HG03342 (cell line): ENCODE data around the gene TBX19.

ENCODE experiments used
- ATAC-seq: cut with Tn5 transposase; IDR thresholded peaks from one replicate; pipeline ENCODE4 v1.9.1; 2021; ENCODE audit warnings: mild to moderate bottlenecking, moderate library complexity; ENCODE audit not compliant: unreplicated experiment

Gene TBX19

DNA sequence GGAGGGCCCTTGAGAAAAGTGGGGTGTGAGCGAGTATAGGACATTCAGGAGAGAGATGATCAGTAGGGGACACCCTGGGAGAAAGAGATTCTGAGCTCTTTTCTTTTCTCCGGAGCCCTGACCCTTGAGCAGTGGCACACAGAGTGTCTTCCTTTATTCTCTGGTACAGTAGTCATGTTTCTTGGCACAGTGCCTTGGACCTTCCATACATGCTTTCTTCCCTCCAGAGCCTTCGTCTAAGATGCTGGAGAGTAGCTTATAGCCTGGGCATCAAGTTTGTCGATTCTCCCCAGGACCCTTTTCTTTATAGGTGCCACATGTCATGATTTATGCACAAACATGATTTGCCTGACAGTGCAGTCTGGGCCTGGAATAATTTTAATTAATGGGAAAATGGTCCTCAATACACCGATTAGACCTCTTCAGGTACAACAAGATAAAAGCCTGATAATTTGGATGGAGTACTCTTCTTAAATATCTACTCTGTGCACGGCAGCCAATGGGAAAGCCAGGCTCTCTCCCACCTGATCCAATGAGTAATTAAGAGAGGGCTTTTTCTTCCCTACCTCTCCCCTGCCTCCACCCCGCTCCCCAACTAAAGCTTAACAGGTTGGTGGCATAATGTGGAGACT, at the start of gene TBX19:
TSS of gene TBX19 (plus strand) at position 582 of the 632 bp plus-strand sequence. CDS start 214 bp downstream, outside the sequence.
- no peak for ATAC-seq

DNA sequence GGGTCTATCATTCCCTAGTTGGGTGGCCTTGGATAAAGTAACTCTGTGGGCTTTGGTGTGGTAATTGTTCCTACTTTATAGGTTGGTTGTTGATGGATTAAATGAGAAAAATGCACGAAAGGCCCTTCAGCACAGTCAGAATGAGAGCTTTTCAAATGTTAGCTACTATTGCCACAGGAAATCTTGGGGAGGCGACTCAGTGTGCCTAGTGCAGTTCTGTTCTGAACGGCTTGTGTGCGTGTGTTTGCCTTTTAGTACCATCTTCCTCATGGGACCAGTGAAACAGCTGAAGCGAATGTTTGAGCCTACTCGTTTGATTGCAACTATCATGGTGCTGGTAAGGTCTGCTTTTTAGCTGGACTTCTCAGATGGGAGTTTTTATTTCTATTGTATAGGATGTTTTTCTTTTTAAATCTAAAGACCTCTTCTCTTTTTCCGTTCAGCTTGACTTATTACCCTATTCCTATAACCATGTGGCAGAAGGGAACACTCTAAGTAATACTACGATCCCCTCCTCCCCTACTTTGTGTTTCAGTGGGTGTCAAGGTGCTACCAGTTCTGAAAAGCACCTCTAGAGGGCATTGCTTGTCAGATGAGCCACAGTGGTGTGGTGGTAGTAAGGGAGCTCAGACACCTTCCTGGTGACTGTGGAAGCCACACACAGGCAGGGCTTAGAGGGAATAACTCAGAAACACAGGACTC, 45.7 kb upstream of the TBX19 start:
- peak; percentile 89 for ATAC-seq

DNA sequence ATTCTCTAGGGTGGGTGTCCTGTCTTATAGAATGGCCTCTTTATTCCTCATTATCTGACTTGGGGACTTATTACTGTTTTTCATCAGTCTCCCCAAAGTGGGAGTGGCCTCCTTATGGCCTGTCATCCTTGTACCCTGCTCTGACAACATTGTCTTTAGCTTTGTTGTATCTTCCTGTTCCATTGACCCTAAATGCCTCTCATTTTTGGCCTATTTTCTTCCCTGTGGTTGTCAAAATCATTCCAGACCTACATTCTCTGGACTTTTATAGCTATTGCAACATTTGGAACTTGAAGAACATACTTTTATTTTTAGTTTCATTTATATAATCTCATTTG, 45.2 kb upstream of the TBX19 start:
- no peak for ATAC-seq

GRCh38 chr1:168235937-168236336, 44.7 kb upstream of the TBX19 start:
- no peak for ATAC-seq

GRCh38 chr1:168236836-168237611, 43.7 kb upstream of the TBX19 start:
- ATAC-seq: no peak

DNA sequence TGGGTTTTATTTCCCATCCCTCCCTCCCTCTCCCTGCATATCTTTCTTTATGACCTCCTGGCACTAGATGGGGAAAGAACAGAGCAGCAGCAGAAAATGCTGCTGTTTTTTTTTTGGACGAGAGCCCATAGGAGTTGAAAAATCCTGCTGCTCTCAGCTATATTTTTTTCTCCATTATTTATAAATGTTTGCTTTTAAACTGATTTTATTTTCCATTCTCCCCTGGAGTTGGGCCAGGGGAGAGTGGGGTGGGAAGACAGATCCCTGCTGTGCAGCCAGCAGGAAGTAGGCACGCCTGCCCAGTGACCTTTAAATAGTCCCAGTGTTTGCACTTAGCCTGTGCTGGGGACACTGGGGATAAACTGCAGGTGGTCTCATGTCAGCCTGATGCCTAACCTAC, 37.5 kb upstream of the TBX19 start:
- ATAC-seq: no peak

DNA sequence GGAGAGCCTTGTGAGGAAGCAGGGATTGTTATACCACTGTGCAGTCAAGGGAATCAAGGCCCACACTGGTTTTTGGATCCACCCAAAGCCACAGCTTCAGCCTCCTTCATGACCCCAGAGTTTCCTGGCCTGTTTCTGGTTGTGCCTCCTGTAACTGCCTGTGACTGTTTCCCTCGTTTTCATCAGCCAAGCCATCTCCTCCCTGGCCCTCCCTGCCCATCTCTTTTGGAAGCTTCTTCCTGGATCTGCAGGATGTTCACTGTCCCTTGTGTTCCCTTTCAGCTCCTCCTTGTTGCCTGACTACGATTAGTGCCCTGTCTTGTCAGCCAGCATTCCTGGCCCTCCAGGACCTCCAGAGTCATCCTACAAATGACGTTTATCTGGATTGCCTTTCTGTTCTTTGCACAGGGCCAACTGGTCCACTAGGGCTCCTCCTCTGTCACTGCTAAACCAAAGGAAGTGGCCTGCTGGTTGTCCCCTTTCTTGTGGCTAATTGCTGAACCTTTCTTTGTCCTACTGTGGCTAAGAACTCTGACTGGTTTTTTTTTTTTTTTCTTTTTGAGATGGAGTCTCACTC, 37.0 kb upstream of the TBX19 start:
- ATAC-seq: no peak

- no peak for ATAC-seq
These were observed 35.6 kb upstream of the TBX19 start for GRCh38 chr1:168245042-168245441.

DNA sequence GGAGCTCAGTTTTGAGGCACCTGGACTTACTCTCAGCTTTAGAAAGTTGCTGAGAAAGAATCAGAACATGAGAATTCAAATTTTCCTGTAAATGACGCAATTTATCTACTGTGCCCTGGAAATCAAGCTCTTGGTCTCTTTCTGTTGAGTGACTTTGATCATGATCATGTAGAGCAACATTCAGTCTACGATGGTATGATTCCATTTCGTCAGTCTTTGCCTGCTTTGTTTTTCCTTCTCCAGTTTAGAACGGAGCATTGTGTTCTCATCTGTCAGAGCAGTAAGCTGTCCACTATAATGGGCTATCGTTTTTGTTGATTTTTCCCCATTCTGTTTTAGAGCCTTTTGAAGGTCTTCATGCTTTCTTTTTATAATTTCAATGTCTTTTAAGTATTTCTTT, 34.2 kb upstream of the TBX19 start:
- ATAC-seq: no peak

DNA sequence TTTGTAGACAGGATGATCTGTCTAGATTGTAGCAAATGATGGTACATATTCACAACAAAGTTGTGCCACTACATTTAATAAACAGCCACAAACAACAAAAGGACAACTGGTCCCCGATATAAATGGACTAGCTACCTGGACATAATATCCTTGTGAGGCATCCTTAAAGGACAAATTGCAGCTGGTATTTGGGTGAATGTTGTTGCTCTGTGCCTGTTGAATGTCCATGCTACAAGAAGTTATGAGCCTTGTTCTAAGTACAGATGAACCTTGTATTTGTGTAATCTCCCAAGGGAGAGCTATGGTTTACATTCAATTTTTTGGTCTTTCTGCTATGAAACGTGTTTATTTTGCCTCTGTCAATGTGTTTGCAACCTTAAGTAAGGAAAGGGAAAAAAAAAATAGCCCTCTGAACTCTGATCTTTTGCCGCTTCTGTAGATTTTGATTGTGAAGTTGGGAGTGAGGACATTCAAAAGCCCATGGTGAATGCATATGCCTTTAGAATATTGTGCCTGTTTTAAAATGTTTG, 28.4 kb upstream of the TBX19 start:
- no peak for ATAC-seq

DNA sequence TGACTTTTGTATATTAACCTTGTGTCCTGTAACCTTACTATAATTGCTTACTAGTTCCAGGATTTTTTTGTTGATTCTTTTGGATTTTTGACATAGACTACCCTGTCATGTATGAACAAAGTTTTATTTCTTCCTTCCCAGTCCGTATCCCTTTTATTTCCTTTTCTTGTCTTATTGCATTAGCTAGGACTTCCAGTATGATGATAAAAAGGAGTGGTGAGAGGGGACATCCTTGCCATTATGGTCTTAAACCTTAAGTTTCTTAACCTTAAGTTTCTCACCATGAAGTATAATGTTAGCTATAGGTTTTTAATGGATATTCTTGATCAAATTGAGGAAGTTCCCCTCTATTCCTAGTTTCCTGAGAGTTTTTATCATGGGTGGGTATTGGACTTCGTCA, 24.5 kb upstream of the TBX19 start:
- ATAC-seq: no peak

- no peak for ATAC-seq
These were observed 23.3 kb upstream of the TBX19 start for GRCh38 chr1:168257397-168257796.

- ATAC-seq: no peak
These were observed 21.1 kb upstream of the TBX19 start for GRCh38 chr1:168259567-168259966.

GRCh38 chr1:168260393-168260792, 20.3 kb upstream of the TBX19 start:
- ATAC-seq: no peak

DNA sequence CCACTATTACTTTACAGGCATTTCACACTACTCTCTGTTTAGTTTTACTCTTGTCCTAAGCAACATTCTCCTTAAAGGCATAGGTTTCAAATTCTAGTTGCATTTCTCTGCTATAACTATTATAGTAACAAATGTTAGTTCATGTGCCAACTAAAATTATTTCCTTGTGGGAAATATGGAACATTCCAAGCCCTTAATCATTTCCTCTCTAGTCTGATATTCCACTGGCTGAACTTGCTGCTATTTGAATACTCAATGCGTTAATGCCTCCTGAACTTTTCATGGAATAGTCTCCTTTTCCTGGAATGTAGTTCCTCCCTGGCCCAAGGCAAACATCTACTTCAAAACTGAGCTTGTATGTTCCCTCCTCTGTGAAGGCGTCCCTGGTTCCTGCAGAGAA, 19.3 kb upstream of the TBX19 start:
- no peak for ATAC-seq

- ATAC-seq: no peak
These were observed 17.5 kb upstream of the TBX19 start for GRCh38 chr1:168263130-168263529.

DNA sequence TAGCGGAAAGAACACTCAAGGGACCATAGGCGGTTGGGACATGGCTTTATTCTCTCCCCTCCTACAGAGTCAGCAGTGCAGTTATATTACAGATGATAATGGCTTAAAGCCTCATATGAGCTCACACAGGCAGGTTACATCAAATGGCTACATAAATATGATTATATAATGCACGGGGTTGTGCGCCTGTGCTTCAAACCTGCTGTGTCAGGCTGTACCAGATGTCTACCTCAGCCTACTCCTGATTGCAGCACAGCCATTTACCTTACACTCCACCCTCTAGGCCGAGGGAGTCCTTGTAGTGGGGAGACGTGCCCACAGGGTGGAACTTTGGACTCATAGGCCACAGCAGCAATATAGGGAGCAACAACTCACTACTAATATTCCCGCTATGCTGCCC, 16.4 kb upstream of the TBX19 start:
- ATAC-seq: no peak

DNA sequence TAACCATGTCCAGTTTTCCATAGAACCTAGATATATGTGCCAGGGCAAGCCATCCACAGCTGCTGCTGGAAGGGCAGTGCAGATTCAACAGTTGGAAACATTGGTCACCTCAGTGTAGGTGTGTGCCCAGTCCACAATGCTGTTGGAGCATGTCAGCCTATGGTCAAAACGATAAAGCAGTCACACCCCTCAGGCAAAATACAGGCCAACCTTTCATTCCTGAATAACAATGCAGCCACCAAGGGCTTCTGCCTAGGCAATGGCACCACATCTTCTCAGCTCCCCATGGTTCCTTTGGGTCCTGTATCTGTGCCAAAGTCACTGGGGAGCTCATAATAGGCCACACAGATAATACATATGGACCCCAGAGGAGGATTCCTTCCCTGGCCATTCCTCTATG, 15.1 kb upstream of the TBX19 start:
- ATAC-seq: no peak

DNA sequence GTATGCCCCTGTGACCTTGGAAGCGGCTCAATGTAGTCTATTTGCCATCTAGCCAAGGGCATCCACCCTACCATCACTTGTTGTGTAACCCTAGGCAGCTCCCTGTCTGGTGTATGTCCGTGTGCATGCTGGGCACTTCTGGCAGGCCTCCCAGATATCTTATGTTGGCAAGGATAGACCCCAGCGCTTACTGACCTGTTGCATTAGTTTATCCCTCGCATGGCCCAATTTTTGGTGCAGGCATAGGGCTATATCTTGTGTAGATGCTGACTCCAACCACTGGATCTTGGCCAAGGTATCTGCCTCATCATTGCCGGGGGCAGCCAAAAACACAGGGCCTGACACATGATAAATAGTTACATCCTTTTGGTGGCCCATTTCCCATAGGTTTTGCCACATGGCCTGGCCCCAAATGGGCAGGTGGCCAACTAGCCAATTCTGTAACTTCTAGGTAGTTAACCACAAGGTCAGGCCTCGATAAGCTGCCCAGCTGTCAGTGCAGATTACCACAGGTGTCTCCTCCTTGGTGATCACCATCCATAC, 14.0 kb upstream of the TBX19 start:
- ATAC-seq: no peak

- ATAC-seq: no peak
These were observed 9.0 kb upstream of the TBX19 start for GRCh38 chr1:168271636-168272035.

- no peak for ATAC-seq
These were observed 7.1 kb upstream of the TBX19 start for GRCh38 chr1:168273575-168273974.
